ENCODE measurements around the gene SPATA13.
"Not testable (repeated sequence)": the region's sequence is repeated elsewhere in the genome, so short reads cannot be mapped to it uniquely, and the experiment has no call there.

SPATA13 gene

DNA sequence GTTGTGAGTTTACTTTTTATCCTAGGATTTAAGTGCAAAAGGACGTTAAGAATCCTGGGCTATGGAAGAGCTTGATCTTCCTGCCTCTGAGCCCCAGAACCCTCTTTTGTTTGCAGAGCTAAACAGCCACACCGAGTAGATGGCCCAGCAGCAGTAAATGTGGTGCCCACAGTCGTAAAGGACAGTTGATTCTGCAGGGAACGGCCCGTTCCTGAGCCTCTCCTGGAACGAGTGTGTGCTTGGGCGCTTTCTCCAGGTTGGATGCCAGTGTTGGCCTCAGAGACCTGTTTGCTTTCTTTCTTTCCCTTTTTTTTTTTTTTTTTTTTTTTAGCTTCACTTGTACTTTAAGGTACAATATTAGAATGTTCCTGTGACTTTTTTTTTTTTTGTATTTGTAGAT lies 41.7 kb downstream of the SPATA13 start:
- no peak for DNase-seq

DNA sequence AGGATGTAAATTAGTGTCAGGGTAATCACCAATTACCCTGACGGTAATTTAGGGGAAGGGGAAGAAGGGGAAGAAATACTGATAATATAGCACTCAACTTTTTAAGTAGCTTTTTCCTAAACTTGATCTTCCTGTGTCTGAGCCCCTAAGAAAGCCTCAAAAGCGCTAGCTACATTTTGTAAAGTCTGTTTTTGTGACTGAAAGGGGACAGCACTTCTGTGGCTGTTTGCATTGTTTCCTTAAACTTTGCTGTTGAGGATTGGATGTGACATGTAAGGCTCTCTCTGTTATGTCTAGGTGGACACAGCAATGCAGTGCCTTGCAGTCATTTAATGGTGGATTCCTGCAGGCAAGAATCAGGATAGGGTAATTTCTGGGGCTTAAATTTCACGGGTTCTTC lies 42.8 kb downstream of the SPATA13 start:
- no peak for DNase-seq

DNA sequence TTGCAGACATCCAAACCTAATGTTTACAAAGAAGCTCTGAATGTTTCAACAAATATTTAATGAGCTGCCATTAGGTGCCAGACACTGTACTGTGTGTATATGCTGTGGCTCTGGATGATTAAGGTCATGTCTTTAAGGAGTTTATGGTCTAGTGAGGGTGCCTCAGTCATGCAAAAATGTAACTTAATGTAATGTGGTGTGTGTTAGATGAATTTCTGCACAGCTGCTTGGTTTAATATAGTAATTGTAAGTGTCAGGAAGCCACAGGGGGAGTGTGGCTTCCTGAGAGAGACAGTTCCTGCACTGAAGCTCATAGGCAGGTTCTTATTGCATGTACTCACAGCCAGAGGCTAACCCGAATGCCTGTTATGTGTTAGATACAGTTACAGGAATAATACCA lies 43.3 kb downstream of the SPATA13 start:
- no peak for DNase-seq

DNA sequence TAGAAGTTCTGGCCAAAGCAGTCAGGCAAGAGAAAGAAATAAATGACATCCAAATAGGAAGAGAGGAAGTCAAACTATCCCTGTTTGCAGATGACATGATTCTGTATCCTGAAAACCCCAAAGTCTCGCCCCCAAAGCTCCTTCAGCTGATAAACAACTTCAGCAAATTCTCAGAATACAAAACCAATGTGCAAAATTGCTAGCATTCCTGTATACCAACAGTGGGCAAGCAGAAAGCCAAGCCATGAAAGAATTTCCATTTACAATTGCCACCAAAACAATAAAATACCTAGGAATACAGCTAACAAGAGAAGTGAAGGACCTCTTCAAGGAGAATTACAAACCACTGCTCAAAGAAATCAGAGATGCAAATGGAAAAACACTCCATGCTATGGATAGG lies 44.6 kb downstream of the SPATA13 start:
- not testable (repeated sequence) for DNase-seq

DNA sequence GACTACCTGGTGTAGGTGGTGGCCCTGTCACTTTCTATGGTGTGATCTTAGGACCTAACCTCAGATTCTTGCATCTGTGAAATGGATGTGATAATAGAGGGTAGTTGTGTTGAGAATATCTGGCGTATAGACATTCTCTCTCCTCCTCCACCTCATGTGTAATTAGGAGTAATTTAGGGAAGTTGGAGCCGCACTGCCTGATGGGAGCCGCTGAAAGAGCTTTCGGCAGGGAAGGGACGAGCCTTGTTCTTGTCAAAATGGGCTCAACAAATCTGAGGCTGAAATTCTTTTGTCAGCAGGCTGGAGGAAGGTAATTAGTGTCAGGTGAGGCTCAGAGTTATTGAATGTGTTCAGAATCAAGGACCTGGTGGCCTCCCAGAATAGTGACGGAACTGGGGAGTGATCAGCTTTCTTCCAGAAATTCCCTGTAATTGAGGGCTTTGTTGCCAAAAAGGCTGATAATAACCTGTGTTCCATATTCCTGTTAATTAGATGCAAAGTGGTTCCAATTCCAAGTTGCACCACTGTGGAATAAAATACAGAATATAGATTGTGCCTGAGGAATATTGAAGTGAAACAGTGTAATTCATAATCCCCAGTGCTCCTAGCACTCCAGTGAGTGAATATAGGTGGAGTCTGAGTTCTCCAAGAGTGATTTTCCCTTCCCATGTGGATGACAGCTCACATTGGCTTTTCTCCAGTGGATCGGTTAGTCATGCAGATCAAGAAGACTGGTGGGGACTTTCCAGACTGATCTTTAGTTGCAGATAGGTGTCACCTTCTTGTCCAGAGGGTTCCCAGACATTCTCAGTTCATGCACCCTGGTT lies 47.5 kb downstream of the SPATA13 start:
- DNase-seq, result no peak

- no peak for DNase-seq
Observed at GRCh38 chr13:24209138-24209537, 48.6 kb downstream of the SPATA13 start.

- DNase-seq, result no peak
Observed at GRCh38 chr13:24212254-24212653, 51.7 kb downstream of the SPATA13 start.

DNA sequence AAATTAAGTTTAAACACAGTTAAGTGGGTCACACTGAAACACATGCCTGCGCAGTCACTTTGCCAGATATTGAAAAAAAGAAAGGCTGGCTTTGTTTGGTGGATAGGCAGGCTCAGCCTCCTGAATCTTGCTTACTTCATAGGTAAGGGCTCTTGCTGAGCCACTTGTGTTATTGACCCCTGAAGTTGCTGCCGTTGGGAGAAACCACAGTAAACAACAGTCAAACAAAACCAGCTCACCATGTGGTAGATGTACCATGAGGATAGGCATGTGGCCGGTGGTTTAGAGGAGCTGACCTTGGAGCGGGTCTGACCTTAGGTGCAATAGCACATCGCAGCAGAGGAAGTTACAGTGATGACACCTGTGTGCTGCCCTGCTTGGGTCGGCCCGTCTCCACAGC lies 52.2 kb downstream of the SPATA13 start:
- no peak for DNase-seq

GRCh38 chr13:24213932-24214331 lies 53.4 kb downstream of the SPATA13 start:
- DNase-seq, result no peak

- no peak for DNase-seq
Observed at GRCh38 chr13:24214528-24214927, 54.0 kb downstream of the SPATA13 start.

- no peak for DNase-seq
Observed at GRCh38 chr13:24215126-24215525, 54.6 kb downstream of the SPATA13 start.

- DNase-seq, result no peak
Observed at GRCh38 chr13:24215732-24216131, 55.2 kb downstream of the SPATA13 start.

GRCh38 chr13:24216176-24216575 lies 55.7 kb downstream of the SPATA13 start:
- no peak for DNase-seq

- DNase-seq, result not testable (repeated sequence)
Observed at GRCh38 chr13:24216779-24217178, 56.3 kb downstream of the SPATA13 start.

DNA sequence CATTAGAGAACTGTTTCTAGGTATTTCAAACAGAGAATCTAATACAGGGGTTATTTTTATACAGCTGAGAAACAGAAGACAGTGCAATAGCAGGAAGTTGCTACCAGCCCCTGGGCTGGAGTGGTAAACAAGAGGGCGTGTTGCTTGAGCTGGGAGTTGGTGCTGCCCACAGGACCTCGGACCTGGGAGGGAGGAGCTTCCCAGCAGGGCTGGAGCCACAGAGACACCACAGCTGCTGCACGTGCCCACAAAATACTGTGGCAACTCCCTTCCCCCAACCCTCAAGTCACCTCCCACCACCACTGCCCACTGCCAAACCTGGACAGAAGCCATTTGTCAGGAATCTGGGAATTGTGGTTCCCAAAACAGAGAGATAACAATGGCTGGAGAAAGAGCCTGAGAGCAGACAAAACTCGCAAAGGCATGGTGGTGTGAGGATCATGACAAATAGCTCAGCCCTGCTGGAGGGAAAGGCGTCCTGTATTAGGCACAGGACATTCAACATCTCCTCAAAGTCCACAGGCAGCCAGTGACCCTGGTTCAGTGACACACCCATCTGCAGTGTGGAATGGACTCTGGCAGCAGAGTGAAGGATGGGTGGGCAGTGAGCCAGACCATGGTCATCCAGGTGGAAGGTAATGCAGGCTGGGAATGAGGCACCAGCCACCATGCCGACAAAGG lies 57.2 kb downstream of the SPATA13 start:
- DNase-seq, result no peak

DNA sequence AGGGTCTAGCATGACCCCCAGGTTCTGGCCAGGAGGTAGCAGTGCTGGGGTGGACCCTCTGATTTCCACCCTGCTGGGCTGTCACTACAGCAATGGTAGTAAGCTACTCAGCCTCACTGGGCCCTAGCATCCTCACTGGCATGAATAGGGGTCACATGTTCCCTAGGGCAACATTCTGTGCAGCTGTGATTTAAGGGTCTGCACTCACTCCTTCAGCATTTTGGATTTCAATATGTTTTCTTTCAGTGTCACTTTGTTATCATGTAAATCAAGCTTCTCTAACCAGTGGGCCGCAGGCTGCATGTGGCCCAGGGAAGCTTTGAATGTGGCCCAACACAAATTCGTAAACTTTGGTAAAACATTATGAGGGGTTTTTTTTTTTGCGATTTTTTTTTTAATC lies 57.8 kb downstream of the SPATA13 start:
- no peak for DNase-seq

GRCh38 chr13:24218977-24219376 lies 58.5 kb downstream of the SPATA13 start:
- DNase-seq, result no peak

- DNase-seq, result no peak
Observed at GRCh38 chr13:24220086-24220703, 59.7 kb downstream of the SPATA13 start.

GRCh38 chr13:24221007-24221406 lies 60.5 kb downstream of the SPATA13 start:
- DNase-seq, result no peak

DNA sequence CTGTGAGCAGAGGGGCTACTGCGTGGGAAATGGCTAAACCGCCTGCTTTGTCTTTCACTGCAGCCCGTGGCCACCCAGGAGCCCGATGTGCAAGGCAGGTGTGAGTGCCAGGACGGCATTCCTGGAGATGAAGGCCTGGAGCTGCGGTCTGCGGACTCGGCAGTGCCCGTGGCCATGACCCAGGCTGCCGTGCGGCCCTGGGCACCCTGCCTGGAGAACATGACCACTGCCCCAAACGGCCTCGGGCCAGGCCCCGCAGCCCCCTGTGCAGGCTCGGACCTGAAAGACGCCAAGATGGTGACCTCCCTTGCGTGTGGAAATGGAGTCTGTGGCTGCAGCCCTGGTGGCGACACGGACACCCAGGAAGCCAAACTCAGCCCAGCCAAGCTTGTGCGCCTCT lies 62.2 kb downstream of the SPATA13 start:
- DNase-seq, result no peak

DNA sequence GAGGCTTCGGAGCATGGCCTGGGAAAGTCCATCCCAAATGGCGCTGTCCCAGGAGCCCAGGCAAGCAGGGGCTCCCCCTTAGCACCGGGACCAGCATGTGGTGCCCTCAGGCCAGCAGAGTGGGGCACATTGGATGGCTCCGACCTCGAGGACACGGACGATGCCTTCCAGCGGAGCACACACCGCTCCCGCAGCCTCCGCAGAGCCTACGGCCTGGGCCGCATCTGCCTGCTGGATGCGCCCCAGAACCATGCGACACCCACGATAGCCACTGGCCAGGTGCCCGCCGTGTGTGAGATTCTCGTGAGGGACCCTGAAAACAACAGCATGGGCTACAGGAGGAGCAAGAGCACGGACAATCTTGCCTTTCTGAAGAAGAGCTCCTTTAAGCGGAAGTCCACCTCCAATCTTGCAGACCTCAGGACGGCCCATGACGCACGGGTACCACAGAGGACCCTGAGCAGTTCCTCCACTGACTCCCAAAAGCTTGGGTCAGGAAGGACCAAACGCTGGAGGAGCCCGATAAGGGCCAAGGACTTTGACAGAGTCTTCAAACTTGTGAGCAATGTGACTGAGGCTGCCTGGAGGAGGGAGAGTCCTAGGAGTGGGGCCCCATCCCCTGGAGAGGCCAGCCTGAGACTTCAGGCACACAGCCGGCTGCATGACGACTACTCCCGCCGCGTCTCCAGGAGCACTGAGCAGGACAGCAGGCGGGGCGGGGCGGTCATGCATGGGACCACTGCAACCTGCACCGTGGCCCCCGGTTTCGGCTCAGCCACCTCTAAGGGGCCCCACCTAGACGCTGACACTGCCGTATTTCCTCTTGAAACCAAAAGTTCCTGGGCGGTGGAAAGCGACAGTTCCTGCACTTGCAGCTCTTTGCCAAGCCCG lies 63.1 kb downstream of the SPATA13 start:
- no peak for DNase-seq

- DNase-seq, result no peak
Observed at GRCh38 chr13:24224232-24224680, 63.7 kb downstream of the SPATA13 start.

DNA sequence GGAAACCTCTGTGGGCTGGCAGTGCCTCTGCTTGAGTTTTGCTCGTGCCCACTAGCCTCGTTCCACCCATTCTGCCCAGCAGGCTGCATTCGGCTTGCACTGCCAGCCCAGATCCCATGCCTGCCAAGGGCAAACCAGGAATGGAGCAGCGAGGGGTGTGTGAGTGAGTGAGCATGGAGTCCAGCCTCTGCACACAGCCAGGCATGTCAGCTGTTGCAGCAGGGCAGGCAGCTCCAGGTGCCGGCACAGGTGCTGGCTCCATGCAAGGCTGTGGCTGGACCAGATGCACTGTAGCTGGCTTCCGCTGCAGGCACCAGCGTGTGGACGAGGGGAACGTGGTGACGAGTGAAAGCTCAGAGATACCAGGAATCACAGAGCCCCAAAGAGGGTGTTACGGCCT lies 64.5 kb downstream of the SPATA13 start:
- no peak for DNase-seq
